Fibroblast of lung (primary cell): ENCODE results near the gene SPTBN2.

Experiments
- EZH2 ChIP-seq: IDR thresholded peaks from 2 replicates; pipeline ENCODE4 v1.5.1; 2012; ENCODE audit warnings: low read length, control low read depth, mild to moderate bottlenecking; ENCODE audit errors: missing control alignments
- TF ChIP-seq, protein P1 (sequence below), 2 donors: IDR thresholded peaks in 1 of 2; conservative IDR thresholded peaks in 1 of 2; 1 replicate in 1 of 2; 2 replicates in 1 of 2; pipeline ENCODE4 v1.5.1; 2011 to 2012; ENCODE audit warnings: low read length in 2 of 2, control low read depth in 1 of 2, inconsistent platforms in 1 of 2, low read depth in 1 of 2, mild to moderate bottlenecking in 1 of 2

DNA sequence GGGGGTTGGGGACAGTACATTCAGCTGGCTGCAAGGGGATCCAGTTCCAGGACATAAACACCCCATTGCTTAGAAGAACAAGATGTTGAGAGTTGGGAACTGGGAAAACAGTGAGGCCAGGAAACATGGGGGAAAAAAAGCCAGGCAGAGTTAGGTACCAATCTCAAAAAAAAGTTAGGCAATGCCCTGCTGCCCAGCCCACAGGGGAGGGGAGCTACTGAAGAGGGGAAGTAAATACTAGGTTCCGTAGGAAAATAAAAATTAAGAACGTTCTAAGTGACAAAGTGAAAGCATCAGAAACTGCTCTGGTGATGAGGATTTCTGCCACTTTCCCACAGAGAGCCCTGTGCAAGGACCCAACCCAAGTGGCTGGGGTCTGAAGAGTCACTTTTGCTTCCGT is 12.0 kb downstream of the SPTBN2 start:
- TF ChIP-seq, protein P1, sequence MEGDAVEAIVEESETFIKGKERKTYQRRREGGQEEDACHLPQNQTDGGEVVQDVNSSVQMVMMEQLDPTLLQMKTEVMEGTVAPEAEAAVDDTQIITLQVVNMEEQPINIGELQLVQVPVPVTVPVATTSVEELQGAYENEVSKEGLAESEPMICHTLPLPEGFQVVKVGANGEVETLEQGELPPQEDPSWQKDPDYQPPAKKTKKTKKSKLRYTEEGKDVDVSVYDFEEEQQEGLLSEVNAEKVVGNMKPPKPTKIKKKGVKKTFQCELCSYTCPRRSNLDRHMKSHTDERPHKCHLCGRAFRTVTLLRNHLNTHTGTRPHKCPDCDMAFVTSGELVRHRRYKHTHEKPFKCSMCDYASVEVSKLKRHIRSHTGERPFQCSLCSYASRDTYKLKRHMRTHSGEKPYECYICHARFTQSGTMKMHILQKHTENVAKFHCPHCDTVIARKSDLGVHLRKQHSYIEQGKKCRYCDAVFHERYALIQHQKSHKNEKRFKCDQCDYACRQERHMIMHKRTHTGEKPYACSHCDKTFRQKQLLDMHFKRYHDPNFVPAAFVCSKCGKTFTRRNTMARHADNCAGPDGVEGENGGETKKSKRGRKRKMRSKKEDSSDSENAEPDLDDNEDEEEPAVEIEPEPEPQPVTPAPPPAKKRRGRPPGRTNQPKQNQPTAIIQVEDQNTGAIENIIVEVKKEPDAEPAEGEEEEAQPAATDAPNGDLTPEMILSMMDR (conservative IDR thresholded peaks at IDR 0.05 in 1 of 2, IDR thresholded peaks at IDR 0.05 in 1 of 2; ENCODE audit: low read depth in 1 of 2, low read length in 2 of 2) = no peak
- TF ChIP-seq EZH2 = no peak
